ENCODE measurements around the gene FRS3.

- TF ChIP-seq POLR2AphosphoS5 (IDR thresholded peaks at IDR 0.05; ENCODE audit: borderline replicate concordance, low read depth, low read length) = no peak
- TF ChIP-seq EZH2 (IDR thresholded peaks at IDR 0.05) = no peak
These were observed 35.4 kb downstream of the FRS3 start for GRCh38 chr6:41744236-41744787.
